A204.1 (cell line): ENCODE measurements around the gene CD8B2.
A peak's percentile ranks its signal among the peaks of the same experiment; 100 is the strongest.
"Not testable (repeated sequence)": the region's sequence is repeated elsewhere in the genome, so short reads cannot be mapped to it uniquely, and the experiment has no call there.

Experiments
- FAIRE-seq: peaks from 2 replicates; lab custom pipeline; 2012; peaks lifted over from hg19 to GRCh38; lab: Jason Lieb, UNC

The CD8B2 gene

DNA sequence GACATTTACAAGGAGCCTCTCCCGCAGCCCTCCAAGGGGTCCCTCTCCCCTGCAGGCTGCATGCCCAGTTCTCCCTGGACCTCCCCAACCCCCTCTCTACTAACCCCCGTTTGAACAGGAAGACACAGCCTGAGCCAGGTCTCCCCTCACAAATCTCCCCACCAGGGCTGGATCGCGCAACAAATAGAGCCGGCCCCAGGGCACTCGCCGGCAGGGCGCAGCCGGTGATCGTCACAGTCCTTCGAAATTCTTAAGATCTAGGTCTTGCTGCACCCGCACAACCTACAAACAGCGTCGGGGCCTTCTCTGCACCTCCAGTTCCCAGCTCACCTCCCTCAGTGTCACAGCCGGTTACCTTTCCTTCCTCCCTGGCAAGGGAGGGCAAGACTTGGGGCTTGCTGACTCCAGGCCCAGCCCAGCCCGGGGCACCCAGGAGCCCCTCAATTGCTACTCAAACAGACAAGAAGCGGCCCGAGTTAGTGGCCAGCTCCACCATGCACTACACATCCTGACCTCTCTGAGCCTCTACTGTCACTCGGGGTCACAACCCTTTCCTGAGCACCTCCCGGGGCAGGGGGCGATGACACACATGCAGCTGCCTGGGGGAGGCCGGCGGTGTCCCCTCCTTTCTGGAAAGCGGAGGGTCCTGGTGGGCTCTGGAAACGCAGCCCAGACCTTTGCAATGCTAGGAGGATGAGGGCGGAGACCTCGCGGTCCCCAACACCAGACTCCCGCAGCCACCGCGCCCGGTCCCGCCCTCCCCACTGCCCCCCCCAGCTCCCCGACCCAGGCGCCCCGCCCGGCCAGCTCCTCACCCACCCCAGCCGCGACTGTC, at the start of gene CD8B2:
CD8B2 (plus strand) TSS at position 814 of the 835 bp plus-strand sequence. CDS start 63 bp downstream, outside the sequence.
- not testable (repeated sequence) for FAIRE-seq

DNA sequence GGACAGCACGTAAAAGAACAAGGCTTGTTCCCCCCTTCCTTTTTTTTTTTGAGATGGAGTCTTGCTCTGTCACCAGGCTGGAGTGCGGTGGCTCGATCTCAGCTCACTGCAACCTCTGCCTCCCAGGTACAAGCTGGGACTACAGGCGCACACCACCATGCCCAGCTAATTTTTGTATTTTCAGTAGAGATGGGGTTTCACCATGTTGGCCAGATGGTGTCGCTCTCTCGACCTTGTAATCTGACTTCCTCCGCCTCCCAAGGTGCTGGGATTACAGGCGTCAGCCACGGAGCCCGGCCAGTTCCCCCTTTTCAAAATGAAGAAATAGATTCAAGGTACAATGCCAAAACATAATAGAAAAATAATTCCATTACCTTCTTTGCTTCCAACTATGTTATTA, 25.3 kb upstream of the CD8B2 start:
- FAIRE-seq: not testable (repeated sequence)

DNA sequence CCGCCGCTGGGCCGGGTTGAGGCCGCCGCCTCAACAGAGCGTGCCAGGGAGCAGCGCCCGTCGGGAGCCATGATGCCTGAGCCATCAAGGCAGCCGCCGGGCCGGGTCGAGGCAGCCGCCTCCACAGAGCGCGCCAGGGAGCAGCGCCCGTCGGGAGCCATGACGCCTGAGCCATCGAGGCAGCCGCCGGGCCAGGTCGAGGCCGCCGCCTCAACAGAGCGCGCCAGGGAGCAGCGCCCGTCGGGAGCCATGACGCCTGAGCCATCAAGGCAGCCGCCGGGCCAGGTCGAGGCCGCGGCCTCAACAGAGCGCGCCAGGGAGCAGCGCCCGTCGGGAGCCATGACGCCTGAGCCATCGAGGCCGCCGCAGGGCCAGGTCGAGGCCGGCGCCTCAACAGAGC, 19.6 kb upstream of the CD8B2 start:
- FAIRE-seq: not testable (repeated sequence)

DNA sequence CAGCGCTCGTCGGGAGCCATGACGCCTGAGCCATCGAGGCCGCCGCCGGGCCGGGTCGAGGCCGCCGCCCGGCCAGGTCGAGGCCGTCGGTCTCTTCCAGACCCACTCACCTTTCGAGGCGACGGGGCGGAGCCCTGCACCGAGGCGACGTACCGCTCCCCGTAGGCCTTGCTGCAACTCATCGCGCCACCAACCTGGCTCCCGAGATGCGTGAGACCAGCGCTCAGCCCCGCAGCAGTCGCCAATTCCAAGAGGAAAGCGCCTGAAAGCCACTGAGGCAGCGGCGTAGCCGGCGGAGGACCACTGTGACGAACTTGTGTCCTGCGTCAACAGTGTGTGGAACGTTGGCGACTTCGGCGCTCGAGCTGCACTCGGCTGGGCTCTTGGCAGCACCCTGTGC, 19.1 kb upstream of the CD8B2 start, which contains the start of gene RGPD3:
RGPD3 (minus strand) TSS at position 307 of the 400 bp plus-strand sequence; CDS start at position 182, 125 bp downstream.
- FAIRE-seq: not testable (repeated sequence)

DNA sequence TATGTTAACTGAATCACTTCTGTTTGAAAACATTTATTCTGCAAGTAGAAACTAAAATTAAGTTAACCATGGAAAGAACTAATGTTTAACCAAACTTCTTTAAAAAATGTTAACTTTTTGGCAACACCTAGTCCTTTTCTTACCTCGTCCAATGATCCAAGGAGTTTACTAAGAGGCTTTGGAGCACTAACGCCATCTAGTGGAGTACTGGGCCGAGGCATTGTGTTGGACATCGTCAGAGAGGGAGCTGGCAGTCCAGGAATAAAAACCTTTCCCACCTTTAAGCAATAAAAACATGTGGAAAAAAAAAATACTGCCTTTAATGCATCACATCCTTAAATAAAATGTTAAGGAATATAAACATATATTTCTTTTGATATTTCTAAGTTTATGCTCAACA, 16.5 kb upstream of the CD8B2 start:
- not testable (repeated sequence) for FAIRE-seq

DNA sequence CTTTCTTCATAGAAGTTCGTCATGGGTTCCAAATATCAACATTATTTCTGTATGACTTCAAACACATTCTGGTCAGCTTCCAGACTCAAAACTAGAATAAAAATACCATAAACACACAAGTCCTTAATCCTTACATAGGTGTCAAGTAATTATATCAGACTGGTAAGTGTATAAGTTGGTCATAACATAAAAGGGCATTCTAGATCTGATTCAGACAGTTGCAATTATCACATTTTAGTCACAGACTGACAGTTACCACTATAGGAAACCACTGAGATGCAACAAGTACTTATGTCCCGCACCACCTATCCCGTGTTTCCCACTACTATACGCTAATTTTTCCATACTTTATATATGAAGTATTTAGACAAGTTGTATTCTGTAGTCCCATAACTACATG, 9.5 kb upstream of the CD8B2 start:
- FAIRE-seq: not testable (repeated sequence)

DNA sequence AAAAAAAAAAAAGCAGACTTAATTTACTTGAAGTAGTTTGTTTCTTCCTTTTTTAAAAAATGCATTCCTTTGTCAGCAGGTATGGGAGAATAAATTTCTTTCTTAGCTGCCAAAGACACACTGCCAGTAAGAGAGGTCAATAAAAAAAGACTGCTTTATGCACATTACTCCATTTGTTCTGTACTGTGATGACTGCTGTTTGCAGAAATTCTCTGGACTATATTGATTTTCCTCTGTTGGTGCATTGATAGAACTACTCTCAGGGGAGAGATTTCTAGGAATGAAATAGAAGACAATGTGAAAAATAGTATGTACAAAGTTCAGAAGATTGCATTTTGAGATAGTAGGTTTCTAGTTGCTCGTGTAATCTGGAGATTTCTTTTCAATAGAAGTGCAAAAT, 7.6 kb upstream of the CD8B2 start:
- not testable (repeated sequence) for FAIRE-seq

DNA sequence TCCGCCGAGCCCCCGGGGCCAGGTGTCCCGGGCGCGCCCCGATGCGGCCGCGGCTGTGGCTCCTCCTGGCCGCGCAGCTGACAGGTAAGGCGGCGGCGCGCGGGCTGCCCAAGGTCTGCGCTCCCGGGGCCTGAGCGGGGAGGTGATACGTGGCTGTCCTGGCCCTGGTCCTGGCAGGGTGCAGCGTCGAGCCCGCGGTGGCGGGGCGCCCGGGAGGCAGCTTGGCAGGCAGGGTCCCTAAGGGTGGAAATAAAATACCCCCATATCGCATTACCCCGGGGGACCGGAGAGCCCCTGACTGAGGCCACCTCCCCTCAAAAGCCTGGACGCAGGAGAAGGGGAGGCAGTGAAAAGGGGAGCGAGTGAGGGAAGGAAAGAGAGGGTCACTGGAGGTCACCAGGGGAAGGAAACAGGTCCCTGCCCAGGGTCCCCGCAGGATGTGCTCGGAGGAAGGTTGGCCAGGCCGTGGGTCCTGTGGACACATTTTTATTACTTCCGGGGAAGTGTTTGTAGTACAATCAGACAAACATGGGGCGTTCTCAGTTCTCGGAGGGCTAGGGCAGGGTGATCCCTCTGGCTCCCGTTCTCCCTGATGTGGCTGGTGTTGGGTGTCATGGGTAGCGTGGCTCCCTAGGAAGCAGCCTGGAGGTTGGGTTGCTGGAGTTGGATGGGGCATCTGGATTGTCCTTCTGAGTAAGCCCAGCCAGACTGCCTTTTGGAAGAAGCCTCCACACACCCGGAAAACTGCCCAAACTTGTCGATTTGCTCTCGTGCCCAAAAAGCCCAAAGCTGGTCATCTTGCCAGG, 425 bp downstream of the CD8B2 start:
- FAIRE-seq: not testable (repeated sequence)

DNA sequence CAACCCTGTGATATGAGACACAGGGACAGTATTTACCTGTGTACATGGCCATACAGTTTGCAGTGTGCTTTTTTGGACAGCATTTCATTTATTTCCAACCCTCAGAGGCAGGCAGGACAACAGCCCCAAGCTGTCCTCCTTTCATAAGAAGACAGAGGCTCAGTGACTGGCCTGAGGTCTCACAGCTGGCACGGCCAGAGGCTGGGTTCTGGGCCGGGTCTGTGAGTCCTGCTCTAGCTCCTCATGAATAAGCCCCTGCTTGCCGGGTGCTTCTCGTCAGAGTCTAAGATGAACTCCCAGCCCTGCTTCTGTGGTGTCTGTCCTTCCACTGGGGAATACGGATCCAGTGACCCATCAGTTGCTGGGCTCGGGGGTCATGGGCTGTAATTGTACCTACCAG, 2.5 kb downstream of the CD8B2 start:
- not testable (repeated sequence) for FAIRE-seq

DNA sequence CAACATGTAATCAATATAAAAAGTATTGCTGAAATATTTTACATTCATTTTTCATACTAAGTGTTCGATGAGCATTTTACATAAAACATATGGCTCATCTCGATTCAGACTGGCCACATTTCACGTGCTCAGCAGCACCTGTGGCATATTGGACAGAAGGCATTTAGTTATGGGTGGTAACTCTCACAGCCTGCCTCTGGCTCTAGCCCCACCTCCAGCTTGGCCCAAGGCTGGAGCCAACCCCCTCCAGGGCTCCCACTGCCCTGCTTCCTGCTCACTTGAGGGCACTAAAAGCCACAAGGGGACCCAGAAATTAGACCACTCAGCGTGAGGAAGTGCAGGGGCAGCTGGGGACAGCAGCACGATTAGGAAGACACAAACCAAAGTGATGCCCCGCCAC, 5.2 kb downstream of the CD8B2 start:
- FAIRE-seq: not testable (repeated sequence)

DNA sequence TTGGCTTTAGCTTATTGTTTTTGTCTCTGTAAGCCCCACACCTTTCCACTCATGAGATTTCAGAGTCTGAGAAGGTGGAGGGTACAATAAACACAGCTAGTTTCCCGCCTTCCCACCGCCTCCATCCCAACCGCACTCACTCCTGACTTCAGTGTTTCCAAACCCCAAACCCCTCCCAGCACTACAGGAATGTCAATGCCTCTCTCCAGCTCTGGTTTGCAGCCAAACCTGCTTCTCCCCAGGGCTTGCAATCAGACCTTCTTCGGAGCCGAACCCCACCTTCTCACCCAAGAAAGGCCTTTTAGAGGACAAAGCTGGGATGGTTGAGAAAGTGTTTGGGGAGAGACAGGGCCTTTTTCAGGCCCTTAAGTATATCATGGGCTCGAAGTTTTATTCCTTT, 5.7 kb downstream of the CD8B2 start:
- not testable (repeated sequence) for FAIRE-seq

DNA sequence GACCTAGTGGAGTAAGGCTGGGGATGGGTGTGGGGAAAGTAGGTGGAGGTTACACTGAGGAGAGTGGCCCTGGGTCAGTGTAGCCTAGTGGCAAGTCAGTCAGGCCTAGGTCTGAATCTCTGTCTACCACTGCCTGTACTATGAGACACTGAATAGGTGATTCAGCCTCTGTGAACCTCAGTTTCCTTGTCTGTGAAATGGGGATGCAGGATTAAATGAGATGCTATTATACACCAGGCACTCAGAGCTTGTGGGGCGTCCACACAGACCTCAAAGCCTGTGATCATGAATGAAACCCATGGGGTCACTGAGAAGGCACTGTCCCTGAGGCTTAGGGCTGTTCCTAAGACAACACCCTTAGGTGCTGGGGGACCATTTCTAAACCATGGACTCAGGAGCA, 11.4 kb downstream of the CD8B2 start:
- not testable (repeated sequence) for FAIRE-seq

DNA sequence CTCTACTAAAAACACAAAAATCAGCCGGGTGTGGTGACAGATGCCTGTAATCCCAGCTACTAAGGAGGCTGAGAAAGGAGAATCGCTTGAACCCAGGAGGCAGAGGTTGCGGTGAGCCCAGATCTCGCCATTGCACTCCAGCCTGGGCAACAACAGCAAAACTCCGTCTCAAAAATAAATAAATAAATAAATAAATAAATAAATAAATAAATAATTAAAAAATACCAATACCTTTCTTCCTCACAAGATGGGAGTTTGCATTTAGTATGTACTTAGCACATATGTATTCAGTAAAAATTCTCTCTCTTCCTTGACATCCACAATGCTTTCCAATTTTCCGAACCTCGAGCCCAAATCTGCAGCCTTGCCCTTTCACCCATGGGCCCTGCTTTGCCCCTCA, 13.2 kb downstream of the CD8B2 start:
- FAIRE-seq: not testable (repeated sequence)

DNA sequence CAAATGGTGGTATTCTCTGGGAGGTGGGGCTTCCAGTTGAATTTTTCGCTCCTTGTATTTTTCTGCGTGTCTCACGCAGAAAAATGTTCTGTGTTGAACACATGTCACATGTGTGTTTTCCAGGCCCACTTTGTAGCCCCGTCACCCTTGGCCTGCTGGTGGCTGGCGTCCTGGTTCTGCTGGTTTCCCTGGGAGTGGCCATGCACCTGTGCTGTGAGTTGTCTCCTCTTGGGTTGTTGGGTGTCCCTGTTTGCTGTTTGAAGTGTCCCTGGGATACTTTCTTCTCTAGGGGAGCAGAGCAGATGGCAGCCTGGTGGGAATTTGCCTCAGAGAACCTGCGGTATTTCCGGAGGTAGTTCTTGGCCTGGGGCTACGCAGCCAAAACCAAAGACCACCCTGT, 15.2 kb downstream of the CD8B2 start:
- not testable (repeated sequence) for FAIRE-seq

DNA sequence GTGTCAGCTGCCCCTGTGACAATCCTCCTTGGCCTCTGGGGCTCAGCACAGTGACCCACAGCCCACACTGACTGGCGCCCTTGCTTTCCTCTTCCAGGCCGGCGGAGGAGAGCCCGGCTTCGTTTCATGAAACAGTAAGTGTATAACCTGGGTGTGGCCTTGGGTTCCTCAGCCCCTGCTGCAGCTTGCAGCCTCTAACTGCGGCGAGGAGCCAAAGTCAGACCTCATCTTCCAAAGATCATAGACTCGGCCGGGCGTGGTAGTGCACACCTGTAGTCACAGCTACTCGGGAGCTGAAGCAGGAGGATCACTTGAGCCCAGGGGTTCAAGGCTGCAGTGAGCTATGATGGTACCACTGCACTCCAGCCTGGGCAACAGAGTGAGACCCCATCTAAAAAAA, 17.0 kb downstream of the CD8B2 start:
- not testable (repeated sequence) for FAIRE-seq

DNA sequence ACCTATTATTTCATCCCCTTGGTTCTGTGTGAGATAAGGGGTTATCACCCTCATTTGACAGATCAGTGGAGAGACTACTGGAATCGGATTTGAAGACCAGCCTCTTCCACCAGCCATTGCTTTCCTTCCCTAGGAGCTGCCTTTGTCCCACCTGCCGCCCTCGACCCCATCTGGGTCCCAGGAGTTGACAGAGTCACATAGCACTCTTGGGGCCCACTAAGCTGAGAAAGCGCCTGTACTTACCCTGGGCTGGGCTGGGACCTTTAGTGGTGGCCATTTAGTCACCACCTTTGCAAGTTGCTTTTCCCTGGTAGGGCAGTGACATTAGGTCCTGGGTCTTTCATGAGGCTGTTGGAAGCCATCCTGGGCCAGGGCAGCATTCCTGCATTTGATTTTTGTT, 17.6 kb downstream of the CD8B2 start:
- FAIRE-seq: not testable (repeated sequence)

DNA sequence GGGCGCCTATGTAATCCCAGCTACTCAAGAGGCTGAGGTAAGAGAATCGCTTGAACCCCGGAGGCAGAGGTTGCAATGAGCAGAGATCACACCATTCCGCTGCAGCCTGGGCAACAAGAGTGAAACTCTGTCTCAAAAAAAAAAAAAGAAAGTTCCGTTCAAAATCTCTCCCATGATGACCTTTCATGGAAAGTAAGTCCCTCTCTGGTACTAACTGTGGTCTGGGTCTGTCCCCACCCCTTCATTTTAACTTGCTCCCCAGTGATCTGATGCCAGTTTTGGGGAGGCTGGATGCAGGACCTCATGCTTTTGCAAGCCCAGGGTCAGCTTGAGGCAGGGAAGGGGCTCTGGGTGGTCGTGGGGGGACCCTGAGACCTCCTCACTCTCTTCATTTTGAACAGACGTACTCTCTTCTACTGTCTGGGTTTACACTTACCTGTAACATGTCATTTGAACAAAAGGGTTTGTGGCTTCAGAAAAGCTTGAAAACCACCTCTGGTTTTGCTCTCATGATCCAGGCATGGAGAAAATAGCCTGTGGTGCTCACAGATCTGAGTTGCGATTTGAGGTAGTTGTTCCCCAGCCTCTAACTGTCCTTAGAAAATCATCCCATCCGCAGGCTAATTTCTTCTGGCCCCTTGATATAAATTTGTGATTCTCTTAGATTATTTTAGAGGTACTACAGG, 19.0 kb downstream of the CD8B2 start:
- FAIRE-seq: not testable (repeated sequence)

DNA sequence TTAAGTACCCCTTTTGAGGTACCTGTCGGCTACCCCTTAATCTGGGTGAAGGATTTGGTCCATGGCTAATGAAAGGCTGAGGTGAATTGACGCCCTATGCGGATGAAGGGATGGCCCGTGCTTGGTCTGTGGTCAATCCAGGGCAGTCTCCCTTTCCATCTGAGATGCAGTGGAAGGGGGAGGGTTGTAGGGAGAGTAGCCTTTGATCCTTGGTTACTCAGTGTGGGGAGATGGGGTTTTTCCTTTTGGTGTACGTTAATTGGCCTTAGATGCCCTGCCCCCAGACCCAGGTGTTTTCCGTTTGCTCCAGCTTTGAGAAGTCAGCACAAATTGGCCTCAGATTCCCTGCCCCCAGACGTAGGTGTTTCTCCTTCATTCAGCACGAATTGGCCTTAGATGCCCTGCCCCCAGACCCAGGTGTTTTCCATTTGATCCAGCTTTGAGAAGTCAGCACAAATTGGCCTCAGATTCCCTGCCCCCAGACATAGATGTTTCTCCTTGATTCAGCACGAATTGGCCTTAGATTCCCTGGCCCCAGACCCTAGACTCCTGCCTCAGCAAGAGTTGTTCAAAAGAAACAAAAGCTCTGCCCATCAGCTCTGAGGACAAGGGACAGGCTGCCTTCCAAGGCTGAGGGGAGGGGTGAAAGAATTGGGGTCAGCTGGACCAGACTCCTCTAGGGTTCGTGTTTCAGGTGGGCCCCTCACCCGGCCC, 21.7 kb downstream of the CD8B2 start:
- not testable (repeated sequence) for FAIRE-seq

DNA sequence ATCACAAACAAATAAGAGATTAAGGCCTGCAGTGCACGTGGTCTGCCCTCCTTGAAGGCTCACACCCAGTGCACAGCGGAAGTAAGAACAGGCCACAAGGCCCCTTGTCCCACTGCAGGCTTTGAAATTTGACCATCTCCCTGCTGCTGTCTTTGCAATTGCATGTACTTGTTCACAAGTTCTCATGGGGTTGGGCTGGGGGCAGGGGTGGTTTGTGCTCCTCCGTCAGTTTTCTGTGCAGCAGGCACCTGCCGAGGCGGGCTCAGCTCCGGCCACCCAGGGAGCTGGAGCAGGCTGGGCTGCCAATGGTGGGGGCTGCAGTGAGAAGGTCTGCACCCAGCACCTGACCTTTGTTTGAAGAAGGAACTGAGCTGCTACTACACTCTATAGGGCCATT, 22.2 kb downstream of the CD8B2 start:
- not testable (repeated sequence) for FAIRE-seq

DNA sequence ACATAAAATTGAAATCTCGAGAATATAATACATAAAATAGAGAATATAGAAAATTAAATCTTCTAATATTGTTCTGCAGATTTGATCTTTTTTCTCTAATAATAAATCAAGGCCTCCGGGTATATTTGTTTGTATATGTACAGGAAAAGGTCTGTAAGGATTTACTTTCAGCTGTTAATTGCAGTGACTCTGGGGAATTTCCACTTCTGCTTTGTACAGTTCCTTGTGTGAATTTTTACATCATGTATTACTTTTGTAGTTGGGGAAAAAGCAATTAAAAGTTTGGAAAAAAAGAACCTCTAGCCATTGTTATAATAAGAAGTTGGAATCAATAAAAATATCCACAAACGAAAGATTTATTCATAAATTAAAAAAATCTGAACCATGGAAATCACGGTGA, 23.6 kb downstream of the CD8B2 start:
- peak; percentile 94 for FAIRE-seq

DNA sequence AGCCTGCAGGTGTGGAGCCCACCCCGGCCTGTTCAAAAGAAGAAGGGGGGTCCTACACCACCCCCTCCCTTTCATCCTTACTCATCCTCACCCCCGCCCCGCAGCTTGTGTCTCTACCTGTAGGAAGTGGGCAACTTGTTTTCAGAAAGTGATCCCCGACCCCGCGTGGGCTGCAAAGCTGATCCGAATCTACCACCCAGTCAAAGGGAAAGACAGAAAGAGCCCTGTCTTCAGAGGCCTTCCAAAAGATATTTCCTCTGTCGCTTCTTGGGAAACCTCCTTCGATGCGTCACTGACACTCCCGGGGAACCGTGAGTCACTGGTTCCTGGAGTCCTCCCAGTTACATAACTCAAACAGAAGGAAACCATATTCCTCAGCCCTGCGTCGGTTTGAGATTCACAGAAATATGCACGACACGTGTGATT, 24.3 kb downstream of the CD8B2 start:
- FAIRE-seq: peak; percentile 96

DNA sequence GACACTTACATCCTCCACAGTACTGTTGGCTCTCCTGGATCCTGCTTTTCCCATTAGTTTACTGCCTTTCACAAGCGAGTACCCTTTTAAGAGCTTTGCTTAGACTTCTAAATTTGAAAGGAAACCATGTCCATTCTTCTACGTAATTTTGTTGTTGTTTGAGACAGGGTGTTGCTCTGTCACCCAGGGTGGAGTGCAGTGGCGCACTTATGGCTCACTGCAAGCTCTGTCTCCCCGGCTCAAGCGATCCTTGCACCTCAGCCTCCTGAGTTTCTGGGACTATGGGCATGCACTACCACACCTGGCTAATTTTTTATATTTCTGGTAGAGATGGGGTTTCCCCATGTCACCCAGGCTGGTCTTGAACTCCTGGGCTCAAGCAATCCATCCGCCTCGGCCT, 24.8 kb downstream of the CD8B2 start:
- FAIRE-seq: not testable (repeated sequence)
